ENCODE data around the gene SLC17A3.

SLC17A3 gene

GRCh38 chr6:25883991-25884390, 9.9 kb upstream of the SLC17A3 start:
- H3K36me3 ChIP-seq (ENCODE audit: control insufficient read depth, insufficient read depth, low read length) = no peaks in the 10 kb centered on the region
- H3K27ac ChIP-seq (ENCODE audit: low read depth, low read length) = no peak overlapping the region
- H3K9ac ChIP-seq (ENCODE audit: low read length) = no peak overlapping the region
- H3K4me3 ChIP-seq (ENCODE audit: low read length) = no peak overlapping the region
- no peaks in the 10 kb centered on the region for H3K4me1 ChIP-seq (ENCODE audit: control insufficient read depth, insufficient read depth, low read length)
- H3K27me3 ChIP-seq (ENCODE audit: control insufficient read depth, insufficient read depth, low read length) = no peaks in the 10 kb centered on the region

GRCh38 chr6:25883536-25883935, 9.5 kb upstream of the SLC17A3 start:
- H3K4me1 ChIP-seq (ENCODE audit: control insufficient read depth, insufficient read depth, low read length) = no peaks in the 10 kb centered on the region
- no peaks in the 10 kb centered on the region for H3K36me3 ChIP-seq (ENCODE audit: control insufficient read depth, insufficient read depth, low read length)
- no peaks in the 10 kb centered on the region for H3K27me3 ChIP-seq (ENCODE audit: control insufficient read depth, insufficient read depth, low read length)
- no peak overlapping the region for H3K27ac ChIP-seq (ENCODE audit: low read depth, low read length)
- no peak overlapping the region for H3K9ac ChIP-seq (ENCODE audit: low read length)
- H3K4me3 ChIP-seq (ENCODE audit: low read length) = no peak overlapping the region

- Histone ChIP-seq H3K27ac (ENCODE audit: low read depth, low read length) (no peak overlapping the region), H3K27me3 (ENCODE audit: control insufficient read depth, insufficient read depth, low read length) (no peaks in the 10 kb centered on the region), H3K9ac (ENCODE audit: low read length) (no peak overlapping the region), H3K4me3 (ENCODE audit: low read length) (no peak overlapping the region), H3K4me1 (ENCODE audit: control insufficient read depth, insufficient read depth, low read length) (no peaks in the 10 kb centered on the region), H3K36me3 (ENCODE audit: control insufficient read depth, insufficient read depth, low read length) (no peaks in the 10 kb centered on the region)
These were observed 8.0 kb upstream of the SLC17A3 start for GRCh38 chr6:25882051-25882496.

GRCh38 chr6:25880601-25881000, 6.6 kb upstream of the SLC17A3 start:
- Histone ChIP-seq H3K27ac (ENCODE audit: low read depth, low read length) (no peak overlapping the region), H3K4me1 (ENCODE audit: control insufficient read depth, insufficient read depth, low read length) (no peaks in the 10 kb centered on the region), H3K4me3 (ENCODE audit: low read length) (no peak overlapping the region), H3K36me3 (ENCODE audit: control insufficient read depth, insufficient read depth, low read length) (no peaks in the 10 kb centered on the region), H3K9ac (ENCODE audit: low read length) (no peak overlapping the region), H3K27me3 (ENCODE audit: control insufficient read depth, insufficient read depth, low read length) (no peaks in the 10 kb centered on the region)

DNA sequence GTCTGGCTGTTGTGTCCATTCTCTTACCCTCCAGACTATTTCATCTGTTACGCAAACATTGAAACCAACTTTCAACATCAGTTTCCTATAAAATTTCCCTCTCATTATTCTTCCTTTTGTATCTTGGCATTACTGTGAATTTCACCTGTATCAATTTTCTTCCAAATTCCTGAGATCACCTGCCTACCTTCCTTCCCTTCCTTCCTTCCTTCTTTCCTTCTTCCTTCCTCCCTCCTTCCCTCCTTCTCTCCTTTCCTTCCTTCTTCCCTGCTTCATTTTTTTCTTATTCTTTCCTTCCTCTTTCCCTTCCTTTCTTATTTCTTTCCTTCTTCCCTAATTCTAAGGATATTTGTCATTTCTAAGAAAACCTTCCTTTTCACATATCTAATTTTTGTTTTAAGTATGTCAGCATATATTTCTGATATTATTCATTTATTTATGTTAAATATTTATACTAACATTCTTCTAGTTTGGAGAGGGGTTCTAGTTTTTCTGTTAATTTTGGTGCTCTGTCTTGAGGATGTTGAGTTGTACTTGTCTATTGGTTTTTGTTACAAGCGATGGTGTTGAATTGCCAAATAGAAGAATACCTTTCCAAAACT, 4.8 kb upstream of the SLC17A3 start:
- Histone ChIP-seq H3K4me3 (ENCODE audit: low read length) (no peak overlapping the region), H3K27me3 (ENCODE audit: control insufficient read depth, insufficient read depth, low read length) (no peaks in the 10 kb centered on the region), H3K36me3 (ENCODE audit: control insufficient read depth, insufficient read depth, low read length) (no peaks in the 10 kb centered on the region), H3K9ac (ENCODE audit: low read length) (no peak overlapping the region), H3K27ac (ENCODE audit: low read depth, low read length) (no peak overlapping the region), H3K4me1 (ENCODE audit: control insufficient read depth, insufficient read depth, low read length) (no peaks in the 10 kb centered on the region)

DNA sequence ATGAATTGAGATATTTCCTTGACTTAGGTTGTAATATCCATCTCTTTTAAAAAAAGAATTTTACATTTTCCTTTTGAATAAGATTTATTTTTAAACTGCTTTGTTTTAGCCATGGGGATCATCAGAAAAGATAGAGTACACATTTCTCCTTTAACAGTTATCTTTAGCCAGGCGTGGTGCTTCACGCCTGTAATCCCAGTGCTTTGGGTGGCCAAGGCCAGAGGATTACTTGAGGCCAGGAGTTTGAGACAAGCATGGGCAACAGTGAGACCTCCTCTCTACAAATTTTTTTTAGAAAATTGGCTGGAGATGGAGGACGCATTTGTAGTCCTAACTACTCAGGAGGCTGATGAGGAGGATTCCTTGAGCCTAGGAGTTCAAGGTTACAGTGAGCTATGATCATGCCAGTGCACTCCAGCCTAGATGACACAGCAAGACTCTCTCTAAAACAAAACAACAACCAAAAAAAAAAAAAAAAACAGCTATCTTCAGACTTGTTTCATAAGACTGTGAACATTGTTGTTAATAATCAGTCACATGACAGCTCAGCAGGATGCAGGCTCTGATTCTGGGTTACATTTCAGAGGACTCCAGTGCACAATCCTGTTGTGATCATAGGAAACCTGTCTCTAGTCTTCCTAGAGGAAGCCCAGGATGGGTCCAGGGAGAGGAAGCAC, 2.0 kb upstream of the SLC17A3 start:
- Histone ChIP-seq H3K9ac (ENCODE audit: low read length) (no peak overlapping the region), H3K4me3 (ENCODE audit: low read length) (no peak overlapping the region), H3K36me3 (ENCODE audit: control insufficient read depth, insufficient read depth, low read length) (no peaks in the 10 kb centered on the region), H3K27ac (ENCODE audit: low read depth, low read length) (no peak overlapping the region), H3K4me1 (ENCODE audit: control insufficient read depth, insufficient read depth, low read length) (no peaks in the 10 kb centered on the region), H3K27me3 (ENCODE audit: control insufficient read depth, insufficient read depth, low read length) (no peaks in the 10 kb centered on the region)

DNA sequence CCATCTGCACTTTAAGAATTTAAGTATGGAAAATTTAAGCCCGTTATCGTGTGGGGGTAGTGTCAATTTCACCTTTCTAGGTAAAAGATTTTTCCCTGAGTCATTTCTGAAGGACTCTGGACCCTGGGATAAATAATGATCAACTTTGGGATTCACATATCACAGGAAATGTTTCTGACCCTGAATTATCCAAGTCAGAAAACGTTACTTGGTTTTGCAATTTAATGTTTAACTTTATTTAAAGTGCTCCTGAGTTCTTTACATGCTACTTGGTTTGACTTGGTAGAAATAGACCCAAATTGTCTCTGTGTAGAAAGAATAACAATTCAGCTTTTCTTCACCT, 1.5 kb upstream of the SLC17A3 start:
- Histone ChIP-seq H3K27ac (ENCODE audit: low read depth, low read length) (no peak overlapping the region), H3K4me3 (ENCODE audit: low read length) (no peak overlapping the region), H3K4me1 (ENCODE audit: control insufficient read depth, insufficient read depth, low read length) (no peaks in the 10 kb centered on the region), H3K9ac (ENCODE audit: low read length) (no peak overlapping the region), H3K27me3 (ENCODE audit: control insufficient read depth, insufficient read depth, low read length) (no peaks in the 10 kb centered on the region), H3K36me3 (ENCODE audit: control insufficient read depth, insufficient read depth, low read length) (no peaks in the 10 kb centered on the region)

GRCh38 chr6:25874822-25875562, 949 bp upstream of the SLC17A3 start:
- Histone ChIP-seq H3K27me3 (ENCODE audit: control insufficient read depth, insufficient read depth, low read length) (no peaks in the 10 kb centered on the region), H3K4me3 (ENCODE audit: low read length) (no peak overlapping the region), H3K4me1 (ENCODE audit: control insufficient read depth, insufficient read depth, low read length) (no peaks in the 10 kb centered on the region), H3K9ac (ENCODE audit: low read length) (no peak overlapping the region), H3K36me3 (ENCODE audit: control insufficient read depth, insufficient read depth, low read length) (no peaks in the 10 kb centered on the region), H3K27ac (ENCODE audit: low read depth, low read length) (no peak overlapping the region)

- Histone ChIP-seq H3K9ac (ENCODE audit: low read length) (no peak overlapping the region), H3K4me1 (ENCODE audit: control insufficient read depth, insufficient read depth, low read length) (no peaks in the 10 kb centered on the region), H3K4me3 (ENCODE audit: low read length) (no peak overlapping the region), H3K36me3 (ENCODE audit: control insufficient read depth, insufficient read depth, low read length) (no peaks in the 10 kb centered on the region), H3K27me3 (ENCODE audit: control insufficient read depth, insufficient read depth, low read length) (no peaks in the 10 kb centered on the region), H3K27ac (ENCODE audit: low read depth, low read length) (no peak overlapping the region)
These were observed 1.2 kb downstream of the SLC17A3 start for GRCh38 chr6:25872814-25873213.

DNA sequence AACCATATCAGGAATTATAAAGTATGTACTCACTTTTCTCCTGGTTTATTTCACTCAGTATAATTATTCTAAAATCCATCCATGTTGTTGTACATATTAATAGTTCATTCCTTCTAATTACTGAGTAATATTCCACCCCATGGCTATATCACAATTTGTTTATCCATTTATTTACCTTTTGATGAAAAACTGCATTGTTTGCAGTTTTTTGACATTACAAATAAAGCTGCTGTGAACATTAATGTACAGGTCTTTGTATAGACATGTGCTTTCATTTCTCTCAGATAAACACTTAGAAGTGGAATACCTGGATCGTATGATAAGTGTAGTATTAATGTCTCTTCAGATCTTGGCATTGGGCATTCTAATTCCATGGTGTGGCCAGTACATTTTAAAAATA, 4.2 kb downstream of the SLC17A3 start:
- Histone ChIP-seq H3K4me1 (ENCODE audit: control insufficient read depth, insufficient read depth, low read length) (no peaks in the 10 kb centered on the region), H3K4me3 (ENCODE audit: low read length) (no peak overlapping the region), H3K27ac (ENCODE audit: low read depth, low read length) (no peak overlapping the region), H3K9ac (ENCODE audit: low read length) (no peak overlapping the region), H3K27me3 (ENCODE audit: control insufficient read depth, insufficient read depth, low read length) (no peaks in the 10 kb centered on the region), H3K36me3 (ENCODE audit: control insufficient read depth, insufficient read depth, low read length) (no peaks in the 10 kb centered on the region)

GRCh38 chr6:25868436-25869183, 5.4 kb downstream of the SLC17A3 start:
- Histone ChIP-seq H3K4me1 (ENCODE audit: control insufficient read depth, insufficient read depth, low read length) (no peaks in the 10 kb centered on the region), H3K36me3 (ENCODE audit: control insufficient read depth, insufficient read depth, low read length) (no peaks in the 10 kb centered on the region), H3K27me3 (ENCODE audit: control insufficient read depth, insufficient read depth, low read length) (no peaks in the 10 kb centered on the region), H3K9ac (ENCODE audit: low read length) (no peak overlapping the region), H3K4me3 (ENCODE audit: low read length) (no peak overlapping the region), H3K27ac (ENCODE audit: low read depth, low read length) (no peak overlapping the region)

DNA sequence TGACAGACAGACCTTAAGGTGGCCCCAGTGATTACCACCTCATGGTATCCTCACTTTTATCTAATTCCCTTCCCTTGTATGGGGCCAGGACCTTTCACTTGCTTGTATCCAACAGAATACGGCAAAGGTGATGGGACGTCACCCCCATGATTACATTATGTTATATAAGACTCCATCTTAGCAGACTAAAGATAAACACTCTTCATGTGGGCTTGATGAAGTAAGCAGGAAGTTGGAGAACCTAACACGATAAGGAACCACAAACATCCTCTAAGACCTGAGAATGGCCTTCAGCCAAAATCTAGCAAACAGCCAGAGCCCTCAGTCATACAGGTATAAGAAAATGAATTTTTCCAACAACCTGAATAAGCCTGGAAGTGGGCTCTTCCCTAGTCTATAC, 8.0 kb downstream of the SLC17A3 start:
- Histone ChIP-seq H3K4me3 (ENCODE audit: low read length) (no peak overlapping the region), H3K27ac (ENCODE audit: low read depth, low read length) (no peak overlapping the region), H3K9ac (ENCODE audit: low read length) (no peak overlapping the region), H3K27me3 (ENCODE audit: control insufficient read depth, insufficient read depth, low read length) (no peaks in the 10 kb centered on the region), H3K36me3 (ENCODE audit: control insufficient read depth, insufficient read depth, low read length) (no peaks in the 10 kb centered on the region), H3K4me1 (ENCODE audit: control insufficient read depth, insufficient read depth, low read length) (no peaks in the 10 kb centered on the region)

Measured in rectal smooth muscle tissue (tissue), 1 donor.